Left kidney (tissue), 8 donors: ENCODE data around the gene ZNF70. TPM values are rescaled to one million over a fixed set of nuclear protein-coding genes. Genes with fewer than 3 reads are reported as not detected.
A peak's percentile ranks its signal among the peaks of the same experiment; 100 is the strongest.

Experiments used
- DNase-seq: peaks from one replicate; pipeline ENCODE4 v3.0.0-alpha.2; 2013
- long read RNA-seq, 8 donors: transcript quantifications; one replicate each; lab custom pipeline, GENCODE V29; 2026
- polyA plus RNA-seq: library from polyadenylated mRNA; unstranded; fragments of 120-200 nt; gene quantifications from one replicate; pipeline ENCODE4 v1.2.1, GENCODE V29; 2013; ENCODE audit not compliant: insufficient read length

ZNF70 gene
- 8.1 TPM for polyA plus RNA-seq
- long read RNA-seq, donor 1: 0 reads
- long read RNA-seq, donor 2, full-length matches to known transcripts: 1 of 1 reads
- long read RNA-seq, donor 2, partial matches to known transcripts: 0 of 1 reads
- long read RNA-seq, donor 2, other reads (novel, unspliced or antisense): 0 of 1 reads
- long read RNA-seq, donor 3, full-length matches to known transcripts: 2 of 2 reads
- long read RNA-seq, donor 3, partial matches to known transcripts: 0 of 2 reads
- long read RNA-seq, donor 3, other reads (novel, unspliced or antisense): 0 of 2 reads
- long read RNA-seq, donor 4: 0 reads
- long read RNA-seq, donor 5: 0 reads
- long read RNA-seq, donor 6, full-length matches to known transcripts: 4 of 4 reads
- long read RNA-seq, donor 6, partial matches to known transcripts: 0 of 4 reads
- long read RNA-seq, donor 6, other reads (novel, unspliced or antisense): 0 of 4 reads
- long read RNA-seq, donor 7, full-length matches to known transcripts: 2 of 2 reads
- long read RNA-seq, donor 7, partial matches to known transcripts: 0 of 2 reads
- long read RNA-seq, donor 7, other reads (novel, unspliced or antisense): 0 of 2 reads
- long read RNA-seq, donor 8, full-length matches to known transcripts: 1 of 1 reads
- long read RNA-seq, donor 8, partial matches to known transcripts: 0 of 1 reads
- long read RNA-seq, donor 8, other reads (novel, unspliced or antisense): 0 of 1 reads

GRCh38 chr22:23750714-23751440 lies at the start of gene ZNF70:
Gene ZNF70, minus strand, starts transcription at chr22:23751112. Its CDS starts 5,972 bp downstream, at chr22:23745140.
- peak; percentile 85 for DNase-seq

- no peak for DNase-seq
Measured at GRCh38 chr22:23796461-23796860, 45.5 kb upstream of the ZNF70 start.

GRCh38 chr22:23793326-23793725 lies 42.4 kb upstream of the ZNF70 start:
- no peak for DNase-seq

- DNase-seq: no peak
Measured at GRCh38 chr22:23791738-23792645, 41.1 kb upstream of the ZNF70 start.

GRCh38 chr22:23790819-23791737 lies 40.2 kb upstream of the ZNF70 start:
- DNase-seq: no peak

- DNase-seq: no peak
Measured at GRCh38 chr22:23789638-23790037, 38.7 kb upstream of the ZNF70 start.

GRCh38 chr22:23789121-23789520 lies 38.2 kb upstream of the ZNF70 start:
- DNase-seq: no peak

GRCh38 chr22:23787910-23788309 lies 37.0 kb upstream of the ZNF70 start:
- DNase-seq: no peak

- no peak for DNase-seq
Measured at GRCh38 chr22:23787600-23787896, 36.6 kb upstream of the ZNF70 start.

- DNase-seq: peak; percentile 92
Measured at GRCh38 chr22:23786752-23787599, 36.1 kb upstream of the ZNF70 start, which contains the start of gene SMARCB1. Gene SMARCB1, plus strand, starts transcription at chr22:23786966. Its CDS starts 204 bp downstream, at chr22:23787170.

GRCh38 chr22:23786261-23786710 lies 35.4 kb upstream of the ZNF70 start:
- DNase-seq: no peak

GRCh38 chr22:23784215-23784732 lies 33.4 kb upstream of the ZNF70 start:
- no peak for DNase-seq

- no peak for DNase-seq
Measured at GRCh38 chr22:23783265-23784150, 32.6 kb upstream of the ZNF70 start.

GRCh38 chr22:23782703-23783102 lies 31.8 kb upstream of the ZNF70 start:
- DNase-seq: no peak

- no peak for DNase-seq
Measured at GRCh38 chr22:23782252-23782651, 31.3 kb upstream of the ZNF70 start.

- DNase-seq: no peak
Measured at GRCh38 chr22:23781511-23782183, 30.7 kb upstream of the ZNF70 start.

- DNase-seq: no peak
Measured at GRCh38 chr22:23781065-23781464, 30.2 kb upstream of the ZNF70 start.
